ENCODE data around the gene FBXO3.
"Not testable (repeated sequence)": the region's sequence is repeated elsewhere in the genome, so short reads cannot be mapped to it uniquely, and the experiment has no call there.

Gene FBXO3

GRCh38 chr11:33772300-33772699 is 2.0 kb downstream of the FBXO3 start:
- no peak for DNase-seq

- DNase-seq: no peak
Measured at GRCh38 chr11:33770236-33770635, 4.1 kb downstream of the FBXO3 start.

GRCh38 chr11:33769542-33769941 is 4.8 kb downstream of the FBXO3 start:
- no peak for DNase-seq

- no peak for DNase-seq
Measured at GRCh38 chr11:33767624-33768023, 6.7 kb downstream of the FBXO3 start.

- DNase-seq: no peak
Measured at GRCh38 chr11:33766085-33766484, 8.2 kb downstream of the FBXO3 start.

GRCh38 chr11:33761471-33761870 is 12.8 kb downstream of the FBXO3 start:
- no peak for DNase-seq

- DNase-seq: no peak
Measured at GRCh38 chr11:33753304-33753967, 20.9 kb downstream of the FBXO3 start.

- DNase-seq: no peak
Measured at GRCh38 chr11:33751878-33752277, 22.4 kb downstream of the FBXO3 start.

- no peak for DNase-seq
Measured at GRCh38 chr11:33747979-33748378, 26.3 kb downstream of the FBXO3 start.

- no peak for DNase-seq
Measured at GRCh38 chr11:33743291-33743690, 31.0 kb downstream of the FBXO3 start.

- no peak for DNase-seq
Measured at GRCh38 chr11:33742249-33742851, 32.0 kb downstream of the FBXO3 start.

GRCh38 chr11:33741806-33742205 is 32.5 kb downstream of the FBXO3 start:
- no peak for DNase-seq

- no peak for DNase-seq
Measured at GRCh38 chr11:33737362-33737821, 36.9 kb downstream of the FBXO3 start.

GRCh38 chr11:33736148-33736812 is 38.0 kb downstream of the FBXO3 start, which contains the start of gene CD59:
CD59 (minus strand) TSS chr11:33736423; CDS start chr11:33722445, 13,978 bp downstream.
- DNase-seq: peak; percentile 89

GRCh38 chr11:33735271-33736147 is 38.8 kb downstream of the FBXO3 start:
- DNase-seq: peak; percentile 47

- DNase-seq: no peak
Measured at GRCh38 chr11:33734441-33735270, 39.7 kb downstream of the FBXO3 start.

- DNase-seq: no peak
Measured at GRCh38 chr11:33733980-33734379, 40.3 kb downstream of the FBXO3 start.

GRCh38 chr11:33731723-33732531 is 42.4 kb downstream of the FBXO3 start:
- no peak for DNase-seq

GRCh38 chr11:33730716-33731115 is 43.6 kb downstream of the FBXO3 start:
- no peak for DNase-seq

- not testable (repeated sequence) for DNase-seq
Measured at GRCh38 chr11:33729072-33729664, 45.2 kb downstream of the FBXO3 start.

GRCh38 chr11:33727539-33727938 is 46.8 kb downstream of the FBXO3 start:
- not testable (repeated sequence) for DNase-seq
